GM12891 (cell line): ENCODE data around the gene DUSP5.

ENCODE experiments used
- POLR2A ChIP-seq: IDR thresholded peaks from 2 replicates; pipeline ENCODE4 v1.6.1; 2011; ENCODE audit warnings: low read depth, low read length, control low read depth
- POLR2AphosphoS5 ChIP-seq: IDR thresholded peaks from 2 replicates; pipeline ENCODE4 v1.6.1; 2011; ENCODE audit warnings: low read depth, low read length, control low read depth

DNA sequence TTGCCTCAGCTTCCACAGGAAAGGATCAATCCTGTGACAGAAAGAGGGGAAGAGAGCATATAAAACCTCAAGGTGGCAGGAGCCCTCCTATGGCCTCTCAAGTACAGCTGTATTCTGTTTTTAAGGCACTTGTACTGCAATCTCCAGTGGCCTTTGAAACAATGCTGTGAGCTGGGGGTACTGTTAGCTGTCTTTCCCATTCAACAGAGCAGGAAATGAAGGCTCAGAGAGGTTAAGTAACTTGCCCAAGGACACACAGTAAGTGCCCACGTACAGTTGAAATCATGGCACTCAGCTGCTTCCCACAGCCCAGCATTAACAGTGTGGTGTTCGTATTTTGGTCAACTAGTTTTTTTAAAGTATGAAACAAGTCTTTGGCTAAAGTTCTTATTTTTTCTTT is 34.0 kb downstream of the DUSP5 start:
- TF ChIP-seq POLR2A: no peak
- TF ChIP-seq POLR2AphosphoS5: no peak
